ENCODE measurements around the gene ARSG. TPM values are rescaled to one million over a fixed set of nuclear protein-coding genes. Genes with fewer than 3 reads are reported as not detected.

The ARSG gene
- total RNA-seq, 1 experiment from 2014 or later = 7.9 TPM

DNA sequence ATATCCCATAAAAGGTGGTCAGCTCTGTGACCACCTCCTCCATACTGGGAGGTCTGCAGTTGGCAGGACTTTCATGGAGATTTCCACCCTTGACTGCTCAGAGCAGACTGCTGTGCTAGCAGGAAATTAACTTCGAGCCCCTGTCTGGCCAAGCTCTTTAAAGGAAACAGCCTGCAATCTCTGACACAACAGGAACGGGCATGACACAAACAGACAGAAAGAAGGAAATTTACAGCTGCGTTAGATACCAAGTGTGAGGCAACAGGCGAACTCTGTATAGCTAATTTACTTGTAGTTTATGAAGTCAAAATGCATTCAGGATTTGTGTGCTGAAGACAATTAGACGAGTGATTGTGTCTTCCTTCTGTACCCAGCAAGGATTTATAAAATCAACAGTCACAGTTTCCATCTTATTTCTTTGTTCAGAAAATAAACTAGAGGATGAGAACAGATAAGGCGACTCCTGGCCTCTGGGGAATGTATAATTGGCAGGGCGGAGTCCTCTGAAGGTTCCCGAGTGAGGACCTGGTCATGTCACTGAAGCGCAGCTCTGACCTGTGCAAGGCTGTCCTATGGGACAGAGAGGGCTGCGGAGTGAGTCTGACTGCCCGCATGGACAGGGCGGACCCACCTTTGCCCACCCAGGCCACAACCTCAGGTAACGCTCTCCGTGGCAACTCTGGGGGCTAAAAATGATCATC lies 149.9 kb downstream of the ARSG start:
- CTCF ChIA-PET = interaction anchor here (1.2 kb wide), 2 partner anchors 9 to 42 kb away, joined by 3 to 4 read pairs; no protein-coding TSS in a partner anchor
- H3K27me3 Mint-ChIP-seq (ENCODE audit: low read depth) = no peaks in the 10 kb centered on the region
- POLR2A ChIA-PET = no interaction called here
- DNase-seq (ENCODE audit: low spot score) (no peak), ATAC-seq (no peak; the same call in 1 of the 2 replicates)
- TF ChIP-seq MXD4 (CRISPR knock-in tag; IDR thresholded peaks at IDR 0.05; ENCODE audit: borderline replicate concordance) (no peak), ZNF671 (CRISPR knock-in tag; IDR thresholded peaks at IDR 0.05) (no peak), RELA (CRISPR knock-in tag; IDR thresholded peaks at IDR 0.05; ENCODE audit: borderline replicate concordance) (no peak), MLX (CRISPR knock-in tag; IDR thresholded peaks at IDR 0.05) (no peak), PRDM15 (CRISPR knock-in tag; IDR thresholded peaks at IDR 0.05) (no peak), CBFB (CRISPR knock-in tag; IDR thresholded peaks at IDR 0.05; ENCODE audit: low read depth) (no peak), ZNF512 (CRISPR knock-in tag; IDR thresholded peaks at IDR 0.05; ENCODE audit: borderline replicate concordance) (no peak), ZNF423 (CRISPR knock-in tag; IDR thresholded peaks at IDR 0.05) (no peak), ZNF121 (CRISPR knock-in tag; IDR thresholded peaks at IDR 0.05) (no peak), EMX1 (CRISPR knock-in tag; IDR thresholded peaks at IDR 0.05) (no peak), AFF4 (CRISPR knock-in tag; IDR thresholded peaks at IDR 0.05; ENCODE audit: borderline replicate concordance) (no peak), E2F1 (CRISPR knock-in tag; IDR thresholded peaks at IDR 0.05) (no peak)
- TF ChIP-seq, protein P1, sequence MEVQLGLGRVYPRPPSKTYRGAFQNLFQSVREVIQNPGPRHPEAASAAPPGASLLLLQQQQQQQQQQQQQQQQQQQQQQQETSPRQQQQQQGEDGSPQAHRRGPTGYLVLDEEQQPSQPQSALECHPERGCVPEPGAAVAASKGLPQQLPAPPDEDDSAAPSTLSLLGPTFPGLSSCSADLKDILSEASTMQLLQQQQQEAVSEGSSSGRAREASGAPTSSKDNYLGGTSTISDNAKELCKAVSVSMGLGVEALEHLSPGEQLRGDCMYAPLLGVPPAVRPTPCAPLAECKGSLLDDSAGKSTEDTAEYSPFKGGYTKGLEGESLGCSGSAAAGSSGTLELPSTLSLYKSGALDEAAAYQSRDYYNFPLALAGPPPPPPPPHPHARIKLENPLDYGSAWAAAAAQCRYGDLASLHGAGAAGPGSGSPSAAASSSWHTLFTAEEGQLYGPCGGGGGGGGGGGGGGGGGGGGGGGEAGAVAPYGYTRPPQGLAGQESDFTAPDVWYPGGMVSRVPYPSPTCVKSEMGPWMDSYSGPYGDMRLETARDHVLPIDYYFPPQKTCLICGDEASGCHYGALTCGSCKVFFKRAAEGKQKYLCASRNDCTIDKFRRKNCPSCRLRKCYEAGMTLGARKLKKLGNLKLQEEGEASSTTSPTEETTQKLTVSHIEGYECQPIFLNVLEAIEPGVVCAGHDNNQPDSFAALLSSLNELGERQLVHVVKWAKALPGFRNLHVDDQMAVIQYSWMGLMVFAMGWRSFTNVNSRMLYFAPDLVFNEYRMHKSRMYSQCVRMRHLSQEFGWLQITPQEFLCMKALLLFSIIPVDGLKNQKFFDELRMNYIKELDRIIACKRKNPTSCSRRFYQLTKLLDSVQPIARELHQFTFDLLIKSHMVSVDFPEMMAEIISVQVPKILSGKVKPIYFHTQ (CRISPR knock-in tag; IDR thresholded peaks at IDR 0.05) = no peak
- peak overlapping the region; percentile 26 for H3K27ac Mint-ChIP-seq
- H3K36me3 Mint-ChIP-seq = peaks cover under 1% of the 10 kb centered on the region; the same call in 1 of the 2 replicates
- H3K4me1 Mint-ChIP-seq = peaks cover 30% of the 10 kb centered on the region
- no peaks in the 10 kb centered on the region for H3K9me3 Mint-ChIP-seq
- no peak overlapping the region for H3K4me3 Mint-ChIP-seq
